COLO829 (cell line): ENCODE data around the gene ADK.

ENCODE experiments used
- DNase-seq: peaks from one replicate; pipeline ENCODE4 v3.0.0; 2012; ENCODE audit warnings: low spot score

ADK gene

DNA sequence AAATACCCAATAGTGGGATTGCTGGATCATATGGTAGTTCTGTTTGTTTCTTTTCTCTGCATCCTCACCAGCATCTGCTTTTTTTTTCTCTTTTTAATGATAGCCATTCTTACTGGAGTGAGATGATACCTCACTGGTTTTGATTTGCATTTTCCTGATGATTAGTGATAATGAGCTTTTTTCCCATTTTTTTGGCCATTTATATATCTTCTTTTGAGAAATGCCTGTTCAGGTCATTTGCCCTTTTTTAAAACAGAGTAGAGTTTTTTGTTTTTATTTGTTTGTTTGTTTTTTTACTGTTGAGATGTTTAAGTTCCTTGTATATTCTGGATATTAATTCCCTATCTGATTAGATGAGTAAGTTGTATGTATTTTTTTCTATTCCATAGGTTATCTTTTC is 469.6 kb downstream of the ADK start:
- no peak for DNase-seq

DNA sequence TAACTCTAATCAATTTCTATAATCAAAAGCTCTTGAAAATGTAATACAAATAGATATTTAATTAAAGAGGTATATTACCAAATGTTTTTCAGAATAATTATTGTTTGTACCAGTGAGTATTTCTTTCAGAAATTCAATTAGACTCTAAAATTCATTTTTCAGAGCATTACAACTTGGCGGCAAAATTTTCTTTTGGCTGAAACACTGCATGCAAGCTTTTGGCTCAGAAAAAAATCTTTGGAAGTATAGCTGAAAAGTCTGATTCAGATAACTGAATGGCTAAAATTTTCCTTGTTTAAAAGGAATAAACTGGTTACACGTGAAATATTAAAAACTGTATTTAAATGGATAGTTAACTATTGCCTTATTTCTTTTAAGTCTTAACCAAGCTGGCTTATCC is 472.8 kb downstream of the ADK start:
- DNase-seq, result no peak

DNA sequence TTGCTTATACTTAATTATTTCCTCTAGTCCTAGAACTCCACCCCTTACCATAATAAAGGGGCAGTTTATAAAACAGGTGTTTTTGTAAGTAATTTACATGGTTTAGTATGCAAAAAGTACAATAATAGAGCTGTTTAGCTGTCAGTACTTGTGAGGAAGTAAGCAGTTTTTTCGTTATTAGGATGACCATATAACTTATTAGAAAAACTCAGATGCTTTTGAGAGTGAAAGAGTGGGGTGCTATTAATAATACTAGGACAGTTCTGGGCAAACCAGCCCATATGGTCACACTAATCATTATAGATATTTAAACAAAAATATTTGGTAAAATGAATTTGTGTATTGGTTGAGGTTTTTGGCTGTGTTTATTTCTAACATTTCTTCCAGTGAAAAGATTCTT is 473.5 kb downstream of the ADK start:
- no peak for DNase-seq

DNA sequence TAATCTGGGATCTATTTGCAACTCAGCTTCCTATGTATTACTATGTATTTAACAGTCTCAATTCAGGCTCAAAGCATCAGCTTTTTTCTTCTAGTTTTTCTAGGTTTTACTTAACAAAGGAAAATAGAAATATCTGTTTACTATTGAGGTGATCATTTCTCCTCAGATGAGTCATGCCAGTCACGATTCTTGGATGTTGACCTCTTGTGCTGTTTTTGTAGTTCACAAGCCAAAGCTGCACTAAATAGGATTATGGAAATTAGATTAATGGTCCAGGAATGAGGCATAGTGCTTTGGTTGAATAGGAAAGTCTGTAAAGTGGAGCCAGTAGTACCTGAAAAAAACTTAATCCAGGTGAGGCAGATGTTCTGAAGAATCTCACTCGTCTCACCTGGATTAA is 477.1 kb downstream of the ADK start:
- DNase-seq, result no peak

DNA sequence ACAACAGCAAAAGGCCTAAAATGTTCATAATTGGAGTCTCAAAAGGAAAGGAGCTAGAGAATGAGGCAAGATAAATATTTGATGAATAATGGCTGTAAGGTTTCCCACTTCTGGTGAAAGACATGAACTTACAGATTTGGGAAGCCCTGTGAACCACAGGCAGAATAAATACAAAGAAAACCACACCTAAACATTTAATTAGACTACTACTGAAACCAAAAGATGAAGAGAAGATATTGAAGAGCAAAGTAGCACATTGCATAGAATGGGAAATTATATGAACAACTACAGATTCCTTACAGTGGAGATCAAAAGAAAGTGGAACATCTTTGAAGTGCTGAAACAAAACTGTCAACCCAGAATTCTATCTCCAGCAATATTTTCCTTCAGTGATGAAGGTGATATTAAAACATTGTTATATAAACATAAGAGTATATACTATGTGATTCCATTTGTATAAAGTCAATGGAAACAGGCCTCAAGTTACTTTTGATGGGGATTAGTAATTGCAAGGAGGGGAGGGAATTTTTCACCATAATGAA is 484.0 kb downstream of the ADK start:
- DNase-seq, result no peak

DNA sequence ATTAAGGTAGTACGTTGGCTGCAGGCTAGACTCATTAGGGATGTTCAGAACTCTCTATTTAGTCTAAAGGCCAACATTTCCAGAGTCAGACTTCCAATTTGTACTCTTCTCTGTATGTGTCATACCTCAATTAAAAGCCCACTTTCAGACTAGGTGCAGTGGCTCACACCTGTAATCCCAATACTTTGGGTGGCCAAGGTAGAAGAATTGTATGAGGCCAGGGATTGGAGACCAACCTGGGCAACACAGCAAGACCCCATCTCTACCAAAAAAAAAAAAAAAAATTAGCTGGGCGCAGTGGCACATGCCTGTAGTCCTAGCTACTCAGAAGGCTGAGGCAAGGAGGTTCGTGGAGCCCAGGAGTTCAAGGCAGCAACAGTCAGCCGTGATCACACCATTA is 484.6 kb downstream of the ADK start:
- DNase-seq, result no peak

DNA sequence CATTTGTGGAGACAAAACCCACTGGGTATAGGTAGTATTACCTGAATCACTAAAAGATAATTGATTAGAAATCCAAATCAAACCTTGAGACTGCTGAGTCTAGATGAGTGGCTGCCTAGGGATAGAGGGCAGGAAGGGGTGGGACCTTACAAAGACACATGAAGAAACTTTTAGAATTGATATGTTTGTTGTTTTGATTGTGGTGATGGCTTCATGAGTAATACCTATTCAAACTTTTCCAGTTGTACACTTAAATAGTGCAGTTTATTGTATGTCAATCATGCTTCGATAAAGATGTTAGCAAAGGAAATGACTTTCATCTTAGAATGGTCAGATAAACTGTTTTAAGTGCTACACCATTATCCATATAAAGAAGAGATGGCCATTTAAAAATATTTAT is 486.7 kb downstream of the ADK start:
- no peak for DNase-seq

DNA sequence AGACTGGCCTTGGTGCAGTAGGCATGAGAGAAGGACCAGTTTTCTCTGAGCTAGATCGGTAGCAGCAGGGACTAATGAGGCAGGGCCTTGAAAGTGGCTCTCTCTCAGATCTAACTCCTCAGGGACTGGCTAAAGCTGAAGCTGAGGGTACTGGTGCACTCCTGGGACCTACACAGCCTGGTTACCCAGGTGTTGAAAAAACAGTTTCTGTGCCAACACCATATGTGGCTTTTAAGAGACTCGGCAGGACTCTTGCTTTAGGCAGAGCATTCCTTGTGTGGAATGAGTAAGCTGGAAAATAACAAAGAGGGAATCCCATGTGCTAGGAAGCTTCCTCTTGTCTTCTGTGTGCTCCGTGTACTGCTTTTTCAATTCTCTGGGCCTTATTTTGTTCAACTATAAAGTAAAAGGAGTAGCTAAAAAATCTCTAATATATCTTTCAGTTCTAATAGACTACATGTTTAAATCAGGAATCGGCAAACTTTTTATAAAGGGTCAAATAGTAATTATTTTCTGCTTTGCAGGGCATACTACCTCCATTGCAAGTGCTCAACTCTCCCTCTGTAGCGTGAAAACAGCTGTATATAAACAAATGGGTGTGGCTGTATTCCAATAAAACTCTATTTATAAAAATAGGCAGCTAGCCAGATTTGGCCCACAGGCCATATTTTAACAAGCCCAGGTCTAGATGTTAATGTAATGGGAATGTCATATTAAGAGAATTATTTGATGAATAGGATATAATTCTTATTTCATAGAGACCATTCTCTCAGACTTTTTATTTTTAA is 489.3 kb downstream of the ADK start:
- DNase-seq, result no peak

DNA sequence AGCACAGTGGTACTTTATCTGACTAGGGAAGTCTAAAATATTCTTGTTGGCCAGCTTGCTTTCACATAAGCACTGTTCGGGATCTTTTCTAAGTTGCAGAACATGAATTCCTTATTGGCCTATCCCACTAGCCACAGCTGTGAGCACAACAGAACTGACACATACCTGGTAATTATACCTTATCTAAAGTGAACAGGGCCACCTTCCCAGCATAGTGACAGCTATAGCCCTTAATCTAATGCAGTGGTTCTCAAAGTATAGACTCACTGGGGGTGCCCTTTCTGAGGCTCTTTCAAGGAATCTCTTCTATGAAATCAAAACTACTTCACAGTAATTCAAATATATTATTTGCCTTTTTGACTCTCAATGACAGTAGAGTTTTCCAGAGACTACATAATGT is 490.6 kb downstream of the ADK start:
- no peak for DNase-seq

DNA sequence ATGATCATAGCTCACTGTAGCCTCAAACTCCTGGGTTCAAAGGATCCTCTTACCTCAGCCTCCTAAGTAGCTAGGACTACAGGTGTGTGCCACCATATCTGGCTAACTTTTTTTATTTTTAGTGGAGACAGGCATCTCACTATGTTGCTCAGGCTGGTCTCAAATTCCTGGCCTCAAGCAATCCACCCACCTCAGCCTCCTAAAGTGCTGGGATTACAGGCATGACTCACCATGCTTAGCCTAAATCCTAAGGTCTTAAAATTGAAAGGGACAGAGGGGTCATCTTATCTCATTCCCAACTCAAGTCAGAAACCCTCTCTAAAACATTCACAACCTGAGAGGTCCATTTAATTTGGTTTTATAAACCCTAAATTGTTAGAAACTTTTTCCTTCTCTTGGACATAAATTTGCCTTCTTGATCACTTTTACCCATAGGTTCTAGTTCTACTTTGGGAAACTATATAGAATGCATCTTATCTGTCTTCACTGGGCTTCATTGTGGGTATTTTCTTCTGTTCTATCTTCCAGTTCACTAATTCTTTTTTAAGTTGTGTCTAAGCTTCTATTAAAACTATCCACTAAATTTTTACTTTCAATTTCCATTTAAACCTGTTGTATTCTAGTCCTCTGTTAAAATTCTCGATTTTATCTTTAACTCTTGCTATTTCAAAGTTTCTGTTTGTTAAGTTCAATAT is 492.0 kb downstream of the ADK start:
- DNase-seq, result no peak

DNA sequence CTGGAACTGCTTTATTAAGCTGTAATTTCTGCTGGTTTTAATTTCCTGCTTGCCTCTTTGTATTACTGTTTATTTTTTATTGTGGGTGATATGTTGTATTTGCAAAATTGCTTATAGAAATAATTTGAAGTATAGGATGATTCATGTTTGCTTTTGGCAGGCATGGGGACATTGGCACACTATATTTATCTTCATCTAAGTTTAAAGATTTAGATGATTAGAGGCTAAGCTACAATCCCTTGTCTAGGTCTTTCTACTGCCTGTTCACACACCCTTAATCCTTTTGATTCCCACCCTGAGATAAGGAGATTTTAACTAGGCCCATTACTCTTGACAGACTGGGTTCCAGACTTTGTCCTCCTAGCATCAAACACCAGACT is 492.6 kb downstream of the ADK start:
- no peak for DNase-seq

DNA sequence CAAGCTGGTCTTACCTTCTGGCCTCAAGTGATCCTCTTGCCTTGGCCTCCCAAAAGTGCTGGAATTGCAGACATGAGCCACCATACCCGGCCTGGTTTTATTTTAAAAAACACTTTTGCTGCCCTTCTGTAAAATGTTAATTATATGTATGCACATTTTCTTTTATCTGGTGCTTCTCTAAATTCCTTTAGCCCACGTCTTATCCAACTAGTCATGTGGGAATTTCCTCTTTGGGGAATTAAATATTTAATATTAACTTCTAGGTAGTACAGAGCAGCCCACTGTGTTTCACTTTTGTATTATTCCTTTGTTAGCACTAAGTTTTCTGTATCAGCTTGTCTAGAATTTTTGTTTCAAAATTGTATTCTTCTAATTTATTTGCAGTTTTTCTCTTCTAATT is 493.7 kb downstream of the ADK start:
- no peak for DNase-seq

DNA sequence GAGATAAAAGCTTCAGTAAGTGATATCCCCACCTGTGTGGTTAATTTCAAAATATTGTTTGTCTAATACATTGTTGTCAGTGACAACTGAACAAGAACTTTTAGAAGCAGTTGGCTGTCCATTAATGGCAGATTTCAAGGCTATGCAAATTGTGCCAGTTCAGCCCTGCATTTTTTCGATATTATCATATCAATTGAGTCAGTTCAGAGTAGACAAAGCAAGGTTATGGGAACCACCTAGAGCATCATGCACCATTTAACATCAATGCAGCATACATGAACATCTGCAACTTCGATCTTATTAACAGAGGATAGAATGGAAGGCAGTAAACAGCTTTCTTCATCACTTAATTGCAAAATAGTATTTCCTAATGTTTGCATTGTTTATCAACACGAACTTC is 494.7 kb downstream of the ADK start:
- no peak for DNase-seq

DNA sequence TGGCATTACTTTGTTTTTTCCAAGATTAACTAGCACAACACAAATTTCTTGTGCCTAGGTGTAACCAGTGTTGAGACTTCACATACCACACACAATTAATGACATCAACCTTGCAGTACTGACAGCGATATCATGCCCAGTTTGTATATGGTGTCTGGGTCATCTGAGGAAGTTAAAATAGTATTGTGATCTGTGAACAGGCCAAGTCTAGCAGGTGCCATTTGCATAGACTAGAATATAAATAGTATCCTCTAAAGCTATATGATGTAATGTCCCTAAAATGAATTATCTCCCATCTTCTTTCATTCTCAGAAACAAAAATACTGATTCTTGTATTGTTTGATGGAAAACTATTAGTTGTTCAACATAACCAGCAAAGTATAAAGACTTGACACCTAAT is 499.6 kb downstream of the ADK start:
- DNase-seq, result no peak

DNA sequence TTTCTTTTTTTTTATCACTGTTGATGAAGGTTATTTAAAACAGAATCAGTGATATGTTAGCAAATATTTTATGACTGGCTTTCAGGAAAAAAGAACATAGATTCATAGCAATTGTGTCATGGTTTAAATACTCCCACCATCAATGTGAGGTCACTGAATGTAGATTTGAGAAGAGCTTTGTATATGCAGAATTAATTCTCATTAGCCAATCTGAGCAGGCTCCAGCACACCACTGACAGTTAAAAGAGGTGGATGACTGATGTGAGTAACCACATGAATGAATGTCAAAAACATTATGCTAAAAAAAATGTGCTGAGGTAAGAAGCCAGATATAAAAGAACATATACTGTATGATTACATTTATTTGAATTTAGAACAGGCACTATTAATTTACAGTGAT is 500.5 kb downstream of the ADK start:
- no peak for DNase-seq

DNA sequence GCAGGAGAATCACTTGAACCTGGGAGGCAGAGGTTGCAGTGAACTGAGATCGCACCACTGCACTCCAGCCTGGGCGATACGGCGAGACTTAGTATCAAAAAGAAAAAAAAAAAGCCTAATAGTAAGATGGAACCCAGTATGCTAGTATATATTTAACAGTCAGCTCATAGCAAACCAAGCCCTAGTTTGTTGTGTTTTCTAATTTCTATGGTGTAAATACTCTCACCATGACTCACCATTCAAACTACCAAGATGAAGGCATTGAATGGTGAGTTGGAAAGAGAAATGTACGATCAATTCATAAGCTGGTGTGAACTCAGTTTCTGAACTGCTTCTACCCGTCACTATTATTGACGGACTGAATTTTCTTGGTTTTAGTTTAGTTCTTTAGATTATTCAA is 501.6 kb downstream of the ADK start:
- no peak for DNase-seq

DNA sequence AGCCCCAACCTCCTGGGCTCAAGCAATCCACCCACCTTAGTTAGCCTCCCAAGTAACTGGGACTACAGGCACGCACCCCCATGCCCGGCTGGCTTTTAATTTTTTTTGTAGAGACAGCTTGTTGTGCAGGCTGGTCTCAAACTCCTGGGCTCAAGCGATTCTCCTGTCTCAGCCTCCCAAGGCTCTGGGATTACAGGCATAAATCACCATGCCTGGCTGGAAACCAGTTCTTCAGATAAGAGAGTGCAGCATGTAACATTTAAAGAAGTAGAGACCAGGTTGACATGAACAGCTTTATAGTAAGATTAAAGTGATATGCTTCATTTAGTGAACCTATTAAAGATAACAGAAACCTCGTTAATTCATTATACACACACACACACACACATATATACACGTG is 507.5 kb downstream of the ADK start:
- no peak for DNase-seq

DNA sequence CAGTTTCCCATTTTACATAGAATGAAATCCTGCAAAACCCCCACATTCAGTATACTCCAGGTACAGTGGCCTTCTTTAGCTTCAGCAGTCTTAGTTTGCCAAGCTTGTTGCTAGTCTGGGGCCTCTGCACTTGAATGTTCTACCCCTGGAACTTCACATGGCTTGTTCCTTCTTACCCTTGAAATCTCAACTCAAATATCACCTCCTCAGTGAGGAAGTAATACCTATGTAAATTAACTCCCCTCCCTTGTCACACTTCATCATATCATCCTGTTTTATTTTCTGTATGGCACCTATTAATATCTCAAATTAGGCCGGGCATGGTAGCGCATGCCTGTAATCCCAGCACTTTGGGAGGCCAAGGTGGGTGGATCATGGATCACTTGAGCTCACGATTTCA is 511.6 kb downstream of the ADK start:
- DNase-seq, result no peak

DNA sequence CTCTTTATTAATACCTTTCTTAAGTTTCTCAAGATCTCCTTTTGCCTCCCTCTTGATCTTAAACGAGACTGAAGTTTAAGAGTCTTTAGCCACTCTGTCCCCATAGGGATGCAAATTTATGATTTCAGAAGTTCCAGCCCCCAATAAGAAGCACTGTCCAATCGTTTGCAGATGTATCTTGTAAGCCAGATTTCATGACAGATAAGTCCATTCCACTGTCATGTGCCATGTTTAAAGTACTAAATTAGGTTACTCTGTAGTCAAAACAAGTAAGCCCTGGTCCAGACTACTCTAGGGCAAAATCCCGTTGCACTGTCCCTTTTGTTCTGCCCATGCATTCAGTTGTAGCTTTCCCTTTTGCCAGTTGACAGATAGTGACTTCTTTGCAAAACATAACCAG is 518.2 kb downstream of the ADK start:
- DNase-seq, result no peak

DNA sequence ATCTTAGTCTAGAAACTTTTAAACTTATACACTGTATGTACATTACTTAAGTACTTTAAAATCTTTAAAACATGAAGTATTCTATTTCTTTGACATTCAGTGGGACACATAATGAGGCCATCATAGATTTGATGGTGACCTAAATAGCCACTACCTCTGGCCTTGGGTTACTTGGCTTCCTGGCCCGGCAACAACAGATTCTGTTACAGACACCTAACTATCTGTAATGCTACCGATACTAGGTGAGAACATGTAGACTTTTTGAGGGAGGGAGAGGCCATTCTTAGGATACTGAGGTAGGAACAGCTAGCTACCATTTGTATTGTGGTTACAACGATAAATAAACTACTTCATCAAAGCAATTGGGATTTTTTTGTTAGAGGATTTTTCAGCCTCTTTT is 520.7 kb downstream of the ADK start:
- DNase-seq, result no peak

DNA sequence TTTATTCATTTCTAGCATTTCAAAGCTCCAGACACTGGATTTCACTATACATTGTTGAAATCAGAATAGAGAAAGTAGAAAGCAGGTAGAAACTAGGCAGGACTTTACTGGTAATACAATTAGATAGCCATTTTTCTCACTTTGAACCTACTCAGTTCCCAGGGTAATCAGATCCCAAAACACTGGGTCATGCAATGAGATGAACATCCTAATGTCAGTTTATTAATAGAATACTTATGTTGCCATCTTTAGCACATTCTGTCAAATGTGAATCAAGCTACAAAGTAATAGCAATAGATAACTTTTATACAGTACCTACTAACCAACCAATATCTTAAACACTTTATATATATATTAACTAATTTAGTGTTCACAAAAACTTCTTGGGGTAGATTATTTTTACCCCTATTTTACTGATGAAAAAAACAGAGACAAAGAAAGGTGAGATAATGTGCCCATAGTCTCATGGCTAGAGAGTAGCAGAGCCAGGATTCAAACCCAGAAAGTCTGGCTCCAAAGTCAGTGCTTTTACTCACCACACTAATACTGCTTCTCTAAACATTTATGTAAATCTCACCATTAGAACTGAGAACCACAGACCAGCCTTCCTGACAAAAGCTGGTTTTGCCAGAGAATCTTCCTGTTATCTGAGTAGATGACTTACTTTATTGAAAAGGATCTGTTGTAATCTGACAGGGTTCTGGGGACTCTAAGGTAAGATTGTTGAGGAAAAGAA is 521.6 kb downstream of the ADK start:
- no peak for DNase-seq

DNA sequence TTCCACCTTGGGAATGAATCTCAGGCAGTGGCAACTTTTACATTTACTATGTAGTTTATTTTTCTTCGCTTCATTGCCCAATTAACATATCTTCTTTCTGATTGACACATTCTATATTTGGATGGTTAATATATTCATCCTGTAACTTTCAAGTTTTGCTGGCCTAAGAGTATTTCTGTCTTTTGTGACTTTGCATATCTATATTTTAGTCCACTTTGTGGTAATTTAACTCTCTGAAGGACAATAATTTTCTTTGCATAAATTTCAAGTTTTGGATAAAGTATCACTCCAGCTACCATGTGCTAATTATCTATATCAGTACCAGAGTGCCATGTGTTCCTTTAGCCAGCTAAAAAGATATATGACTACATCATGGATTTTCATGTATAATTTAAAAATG is 523.9 kb downstream of the ADK start:
- no peak for DNase-seq

DNA sequence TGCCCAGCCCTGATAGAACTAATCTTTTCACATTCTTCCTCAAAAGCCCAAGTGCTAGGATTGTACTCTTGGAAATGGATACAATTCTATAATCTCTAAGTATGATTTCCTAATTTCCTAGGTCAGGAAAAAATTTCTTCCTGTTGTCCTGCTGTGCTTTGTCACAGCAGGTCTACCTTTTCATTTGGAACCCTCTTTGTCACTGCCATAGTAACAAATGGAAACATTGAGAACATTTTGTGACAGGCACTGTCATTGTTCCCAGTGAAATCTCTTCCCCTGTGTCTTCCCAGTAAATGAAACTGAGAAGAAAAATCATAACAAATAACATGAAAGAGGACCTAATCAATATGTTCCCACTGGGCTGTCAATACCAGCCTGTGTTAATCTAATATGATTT is 524.5 kb downstream of the ADK start:
- no peak for DNase-seq
